GM18870 (cell line): ENCODE measurements around the gene TBC1D24.

Experiments used
- ATAC-seq: cut with Tn5 transposase; IDR thresholded peaks from one replicate; pipeline ENCODE4 v1.9.1; 2021; ENCODE audit warnings: moderate library complexity; ENCODE audit not compliant: unreplicated experiment

Gene TBC1D24

DNA sequence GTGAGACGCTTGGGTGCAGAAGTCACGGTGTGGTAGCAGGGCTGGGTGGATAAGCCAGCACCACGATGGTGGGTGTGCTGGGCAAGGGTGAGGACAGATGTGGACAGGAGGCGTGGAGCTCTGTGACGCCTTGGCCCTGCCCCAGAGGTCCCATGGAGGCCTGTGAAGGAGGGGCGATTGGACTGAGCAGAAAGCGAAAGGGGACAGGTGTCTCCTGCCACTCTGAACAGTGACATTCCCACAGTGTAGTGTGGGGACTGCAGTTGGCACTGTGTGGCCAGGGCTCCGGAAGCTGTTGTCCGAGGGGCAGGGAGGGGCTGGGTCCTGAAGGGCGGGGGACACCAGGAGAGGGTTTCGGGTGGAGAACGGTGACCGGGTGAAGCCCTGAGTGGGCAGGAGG, 7.3 kb downstream of the TBC1D24 start:
- ATAC-seq: no peak

DNA sequence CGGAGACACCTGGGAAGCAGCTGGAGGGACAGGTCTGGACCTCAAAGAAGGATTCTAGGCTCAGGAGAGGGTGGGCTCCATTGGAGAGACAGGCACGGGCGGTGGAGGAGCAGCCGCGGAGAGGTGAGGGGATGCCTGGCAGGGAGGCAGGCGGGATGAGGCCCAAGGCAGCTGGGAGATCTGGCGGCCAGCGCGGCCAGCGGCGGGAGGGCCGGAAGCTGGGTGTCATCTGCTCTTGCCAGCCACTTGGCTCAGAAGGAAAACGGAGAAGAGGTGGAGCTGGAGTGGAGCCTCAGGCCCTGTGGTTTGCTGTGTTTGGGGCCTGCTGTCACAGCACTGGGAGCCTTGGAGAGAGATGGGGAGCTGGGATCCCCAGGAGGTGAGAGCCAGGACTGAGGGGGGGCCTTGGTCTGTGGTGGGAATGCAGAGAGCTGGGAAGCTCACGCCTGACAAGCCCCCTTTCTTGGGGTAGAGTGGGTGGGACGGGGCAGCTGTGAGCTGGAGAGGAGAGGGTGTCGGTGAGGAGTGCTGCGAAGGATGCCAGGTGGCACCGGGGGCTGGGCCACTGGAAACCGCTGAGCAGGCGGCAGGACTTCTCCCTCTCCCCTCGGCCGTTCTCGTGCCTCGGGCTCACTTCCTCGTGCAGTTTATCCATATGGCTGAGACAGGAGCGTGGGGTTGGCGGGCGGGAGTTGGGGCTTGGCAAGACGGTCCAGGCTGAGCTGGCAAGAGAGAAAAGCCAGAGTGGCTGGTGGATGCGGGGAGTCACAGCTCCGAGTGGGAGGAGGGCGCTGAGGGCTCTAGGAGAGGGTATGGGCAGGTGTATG, 8.0 kb downstream of the TBC1D24 start:
- no peak for ATAC-seq

DNA sequence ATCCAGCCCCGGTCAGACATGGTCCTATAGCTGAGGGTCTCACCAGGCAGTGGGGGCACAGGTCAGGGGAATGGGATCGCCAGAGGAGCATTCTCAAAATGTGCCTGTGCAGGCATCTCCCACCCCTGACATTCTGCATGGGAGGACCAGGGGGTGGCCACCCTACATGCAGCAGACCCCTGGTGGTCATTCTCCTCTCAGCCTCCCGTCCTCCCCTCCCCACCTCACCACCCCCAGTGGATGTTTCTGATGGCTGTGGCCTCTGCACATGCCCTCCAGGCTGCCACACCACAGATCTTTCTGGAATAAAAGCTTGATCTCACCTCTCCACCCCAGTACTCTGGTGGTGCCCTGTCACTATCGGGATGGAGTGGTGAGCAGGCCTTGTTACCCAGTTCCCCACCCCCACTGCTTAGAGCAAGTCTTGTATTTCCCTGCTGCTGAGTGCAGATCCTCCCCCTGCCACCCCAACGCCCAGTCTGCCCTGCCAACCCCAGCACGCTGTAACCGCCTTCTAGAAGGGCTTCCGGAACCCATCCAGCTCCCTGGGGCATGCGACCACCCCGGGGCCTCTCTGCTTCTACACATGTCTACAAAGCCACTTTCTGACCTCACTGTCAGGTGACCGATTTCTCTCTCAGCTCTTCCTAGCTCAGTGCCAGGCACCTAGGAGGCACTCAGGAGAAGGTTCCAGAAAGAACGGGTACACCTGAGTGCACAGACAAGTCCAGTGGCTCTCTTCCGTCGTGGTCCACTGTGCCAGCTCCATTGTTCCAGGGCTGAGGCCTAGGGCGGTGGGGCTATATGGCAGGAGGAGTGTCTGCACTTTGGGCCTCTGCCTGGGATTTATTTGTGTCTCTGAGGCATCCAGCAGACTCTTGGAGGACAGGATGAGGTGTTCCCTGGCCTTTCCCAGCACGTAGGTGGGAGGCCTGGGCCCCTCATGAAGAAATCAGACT, 9.3 kb downstream of the TBC1D24 start:
- no peak for ATAC-seq

DNA sequence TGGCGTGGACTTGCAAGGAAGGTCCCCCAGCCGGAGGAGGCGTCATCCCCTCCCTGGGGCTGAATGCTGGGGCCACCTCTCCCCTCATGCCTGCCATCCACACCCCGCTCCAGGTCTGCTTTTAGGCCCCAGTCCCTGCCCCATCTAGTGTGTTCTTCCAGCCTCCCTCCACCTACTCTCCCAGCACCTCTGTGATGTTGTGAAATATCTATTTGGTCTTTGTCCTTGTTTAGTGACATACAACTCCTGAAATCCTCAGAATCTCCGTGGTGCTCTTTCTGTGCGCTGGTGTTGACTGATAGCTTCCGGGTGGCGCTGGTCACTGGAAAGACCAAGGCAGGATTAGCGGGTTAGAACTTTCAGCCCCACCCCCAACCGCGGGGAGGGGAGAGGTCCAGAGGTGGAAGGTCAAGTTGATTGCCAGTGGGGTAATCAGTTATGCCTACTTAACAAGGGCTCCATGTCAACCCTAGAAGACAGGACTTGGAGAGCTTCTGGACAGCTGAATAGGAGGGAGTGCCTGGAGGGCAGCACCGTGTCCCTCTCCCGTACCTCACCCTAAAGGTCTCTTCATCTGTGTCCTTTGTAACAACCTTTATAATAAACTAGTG, 10.1 kb downstream of the TBC1D24 start:
- ATAC-seq: no peak

DNA sequence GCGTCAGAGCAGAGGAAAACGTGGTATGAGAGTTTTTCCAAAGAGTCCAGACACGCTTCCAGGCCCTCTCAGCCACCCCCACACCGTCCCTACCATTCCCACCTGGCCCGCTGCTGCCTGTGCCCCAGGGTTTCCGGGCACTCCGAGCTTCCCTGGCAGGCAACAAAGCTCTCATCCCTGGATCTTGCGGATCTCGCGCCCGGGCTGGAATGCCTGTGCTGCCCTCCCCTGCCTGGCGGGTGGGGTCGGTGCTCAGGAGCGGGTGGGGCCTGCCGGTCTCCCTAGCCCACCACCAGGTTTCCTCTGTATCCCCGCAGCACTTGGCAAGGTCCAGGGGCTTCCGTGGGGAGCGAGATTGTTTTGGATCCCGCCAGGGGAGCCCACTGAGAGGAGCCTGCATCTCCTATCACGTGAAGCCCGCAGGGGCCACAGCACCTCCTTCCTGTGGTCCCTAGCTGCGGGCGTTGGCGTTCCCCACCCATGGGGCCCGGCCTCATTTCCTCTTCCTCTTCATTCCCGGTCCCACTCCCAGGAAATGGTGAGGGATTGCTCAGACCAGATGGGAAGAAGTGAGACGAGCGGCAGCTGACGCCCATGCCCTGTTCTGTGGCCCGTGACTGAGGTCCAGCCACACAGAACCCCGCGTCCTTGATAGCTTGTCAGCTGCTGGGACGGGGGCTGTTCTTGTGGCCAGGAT, 11.0 kb downstream of the TBC1D24 start:
- ATAC-seq: no peak

DNA sequence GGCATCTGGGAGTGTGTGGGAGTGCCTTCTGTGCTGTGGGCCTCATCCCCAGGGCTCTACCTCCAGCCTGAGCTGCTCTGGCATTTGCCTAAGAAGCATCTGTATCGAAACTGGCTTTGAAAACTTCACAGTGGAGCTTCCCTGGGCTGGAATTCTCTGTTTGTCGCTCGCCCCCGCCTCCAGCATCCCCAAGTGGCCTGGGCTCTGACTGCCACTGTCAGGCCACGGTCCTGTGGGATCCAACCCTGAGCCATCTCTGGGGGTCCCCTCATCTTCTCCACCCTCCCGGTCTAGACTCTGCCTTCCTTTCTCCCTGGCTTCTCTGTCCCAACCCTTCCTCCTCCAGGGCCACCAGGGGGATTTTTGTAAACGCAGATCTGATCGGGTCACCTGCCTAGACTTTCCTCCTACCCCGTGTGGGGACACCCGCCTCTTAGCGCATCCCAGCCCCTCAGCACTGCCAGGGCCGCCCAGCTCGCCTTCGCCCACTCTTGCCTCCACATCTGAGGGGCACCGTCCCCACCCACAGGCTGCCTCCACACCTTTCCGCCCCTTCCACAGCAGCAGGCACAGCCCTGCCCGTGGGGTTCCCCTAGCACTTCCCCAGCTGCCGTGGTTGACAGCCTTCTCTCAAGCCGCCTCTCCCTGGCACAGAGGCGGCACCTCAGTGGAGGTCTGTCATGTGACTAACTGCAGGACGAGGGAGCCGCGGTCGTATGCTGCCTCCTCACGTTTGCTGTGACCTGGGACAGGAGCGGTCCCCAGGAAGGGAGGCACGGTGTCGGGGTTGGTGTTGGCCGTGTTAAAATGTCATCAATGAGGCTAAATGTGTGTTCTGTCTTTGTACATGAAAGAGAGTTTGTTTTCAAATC, 12.0 kb downstream of the TBC1D24 start:
- no peak for ATAC-seq

DNA sequence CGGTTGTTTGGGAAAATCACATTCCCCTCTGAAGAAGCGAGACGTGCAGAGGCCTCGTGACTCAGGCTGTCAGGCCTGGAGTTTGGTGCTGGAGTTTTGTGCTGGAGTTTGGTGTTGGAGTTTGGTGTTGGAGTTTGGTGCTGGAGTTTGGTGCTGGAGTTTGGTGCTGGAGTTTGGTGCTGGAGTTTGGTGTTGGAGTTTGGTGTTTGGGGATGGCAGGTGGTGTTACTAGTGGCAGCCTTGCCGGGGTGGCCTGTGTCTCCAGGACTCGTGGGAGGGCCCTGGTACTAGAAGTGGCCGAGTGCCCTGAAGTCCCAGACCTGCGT, 12.6 kb downstream of the TBC1D24 start:
- no peak for ATAC-seq

DNA sequence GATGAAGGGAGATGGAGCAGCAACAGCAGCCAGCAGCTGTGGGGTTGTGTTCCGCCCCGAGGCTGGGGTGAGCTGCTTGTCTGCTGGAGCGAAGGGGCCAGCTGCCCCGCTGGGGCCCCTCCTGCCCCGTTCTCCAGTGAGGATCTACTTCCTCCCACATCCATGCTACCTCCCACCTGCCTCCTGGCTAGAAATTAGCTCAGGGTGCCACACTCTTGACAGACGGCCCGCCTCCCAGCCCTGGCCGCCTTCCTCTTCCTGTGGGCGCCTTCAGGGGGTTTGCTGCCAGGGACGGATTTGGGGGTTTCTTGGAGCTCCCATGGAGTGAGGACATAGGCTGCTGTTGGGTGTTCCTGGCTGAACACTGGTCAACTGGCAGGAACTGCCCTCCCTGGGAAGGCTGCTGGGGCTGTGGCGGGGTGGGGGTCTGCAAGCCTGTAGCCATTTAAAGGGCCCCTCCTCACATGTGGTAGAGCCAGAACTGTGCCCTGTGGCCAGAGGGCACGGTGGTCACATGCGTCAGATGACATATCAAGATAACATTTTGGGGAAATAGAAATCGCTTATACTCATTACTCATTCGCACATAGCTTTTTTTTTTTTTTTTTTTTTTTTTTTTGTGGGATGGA, 13.1 kb downstream of the TBC1D24 start:
- no peak for ATAC-seq

DNA sequence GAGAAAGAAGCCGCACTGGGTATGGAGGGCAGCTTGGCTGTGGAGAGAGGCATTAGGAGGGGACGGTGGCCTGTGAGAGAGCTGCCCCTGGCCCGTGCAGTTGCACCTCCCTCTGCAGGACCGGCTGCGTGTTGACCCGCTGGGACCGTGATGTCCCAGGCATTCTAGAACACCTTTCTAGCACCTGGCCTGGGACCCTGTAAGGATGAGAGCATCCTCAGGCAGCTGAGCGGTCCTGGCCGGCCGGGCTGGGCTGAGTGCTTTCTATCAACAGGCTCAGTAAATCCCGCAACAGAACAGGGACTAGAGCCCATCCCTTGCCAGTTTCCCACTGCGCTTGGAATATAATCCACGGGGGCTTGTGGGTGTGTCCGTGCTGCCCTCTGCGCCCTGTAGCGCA, 14.7 kb downstream of the TBC1D24 start:
- no peak for ATAC-seq

DNA sequence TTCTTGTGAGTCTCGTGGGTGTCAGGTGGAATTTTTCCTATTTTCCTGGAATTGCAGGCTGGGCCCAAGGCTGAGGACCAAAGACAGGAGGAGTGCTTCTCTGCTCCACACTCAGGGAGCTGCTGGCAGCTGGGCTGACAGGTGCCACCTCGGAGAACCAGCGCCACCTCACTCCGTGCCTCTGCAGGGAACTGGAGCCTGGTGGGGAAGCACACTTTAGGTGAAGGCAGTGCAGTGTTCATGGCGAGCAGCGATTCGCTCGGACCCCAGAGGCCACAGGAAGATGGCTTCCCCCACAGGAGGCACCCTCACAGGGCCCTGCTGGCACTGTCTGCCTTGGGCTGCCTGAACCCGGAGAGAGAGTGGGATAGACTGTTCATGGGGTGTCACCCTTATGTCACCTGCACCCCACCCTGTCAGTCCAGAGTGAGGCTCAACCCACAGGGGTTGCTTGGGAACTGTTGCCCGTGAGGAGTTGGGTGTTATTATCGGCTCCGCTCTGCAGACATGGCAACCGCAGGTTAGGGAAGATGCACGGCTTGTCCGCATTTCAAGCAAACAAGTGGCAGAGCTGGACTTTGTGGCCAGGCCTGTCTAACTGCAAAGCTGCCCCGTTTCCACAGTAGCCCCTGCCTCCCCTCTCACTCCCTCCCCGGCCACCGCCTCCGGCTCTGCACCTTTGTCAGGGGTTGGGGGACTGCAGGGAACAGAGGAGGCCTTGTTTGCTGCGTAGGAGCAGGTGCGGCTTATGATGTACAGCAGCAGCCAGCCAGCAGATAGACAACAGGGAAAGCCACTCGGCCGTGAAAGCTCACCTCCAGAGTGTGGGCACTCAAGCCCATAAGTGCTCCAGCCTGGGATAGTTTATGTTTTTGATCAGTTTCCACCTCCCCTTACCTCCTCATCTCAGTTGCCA, 15.5 kb downstream of the TBC1D24 start:
- no peak for ATAC-seq

DNA sequence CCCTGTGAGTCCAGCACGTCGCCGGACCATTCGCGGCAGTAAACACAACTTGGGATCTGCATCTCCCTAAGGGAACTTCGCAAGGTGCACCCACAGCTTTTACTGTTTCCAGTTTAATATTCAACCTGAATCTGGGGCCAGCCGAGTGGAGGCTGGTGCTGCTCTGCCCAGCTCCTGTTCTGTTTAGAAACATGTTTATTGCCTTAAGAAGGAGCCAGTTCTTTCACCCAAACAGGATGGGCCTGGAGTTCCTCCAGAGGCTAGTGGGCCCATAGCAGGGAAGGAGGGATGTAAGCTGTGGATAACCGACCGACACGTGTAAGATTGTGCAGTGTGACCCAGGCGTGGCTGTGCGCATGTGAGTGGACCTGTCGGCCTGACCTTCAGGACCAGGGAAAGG, 17.4 kb downstream of the TBC1D24 start:
- ATAC-seq: no peak

DNA sequence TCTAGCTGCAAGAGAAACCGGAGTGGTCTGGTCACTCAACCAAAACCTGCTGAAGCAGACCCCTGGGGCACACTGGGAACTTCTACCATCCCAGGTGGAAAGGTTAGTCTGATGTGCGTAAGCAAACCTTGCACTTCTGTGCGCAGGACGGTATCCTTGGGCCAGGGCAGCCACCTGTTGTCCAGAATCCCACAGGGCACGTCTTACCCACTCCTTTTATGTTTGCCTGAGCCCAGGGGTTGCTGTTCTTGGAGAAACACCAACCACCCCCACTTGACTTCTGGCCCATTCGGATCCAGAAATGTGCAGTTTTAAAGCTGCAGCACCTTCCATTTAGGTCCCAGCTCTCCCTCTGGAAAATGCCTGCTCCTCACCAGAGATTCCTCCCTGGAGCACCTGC, 18.7 kb downstream of the TBC1D24 start:
- ATAC-seq: no peak

DNA sequence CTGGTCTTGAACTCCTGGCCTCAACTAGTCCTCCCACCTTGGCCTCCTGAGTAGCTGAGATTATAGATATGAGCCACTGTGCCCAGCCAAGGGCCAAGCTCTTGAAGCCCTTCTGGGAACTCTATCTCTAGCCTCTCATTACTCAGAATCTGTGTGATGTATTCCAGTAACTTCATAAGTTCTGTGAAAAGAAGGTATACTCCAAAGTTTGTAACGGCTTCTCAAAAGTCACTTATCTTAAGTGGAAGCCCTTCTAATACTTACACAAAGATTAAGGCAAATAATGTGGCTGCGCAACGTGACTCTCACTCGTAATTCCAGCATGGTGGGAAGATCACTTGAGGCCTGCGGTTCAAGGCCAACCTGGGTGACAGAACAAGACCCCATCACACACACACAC, 19.7 kb downstream of the TBC1D24 start:
- no peak for ATAC-seq

DNA sequence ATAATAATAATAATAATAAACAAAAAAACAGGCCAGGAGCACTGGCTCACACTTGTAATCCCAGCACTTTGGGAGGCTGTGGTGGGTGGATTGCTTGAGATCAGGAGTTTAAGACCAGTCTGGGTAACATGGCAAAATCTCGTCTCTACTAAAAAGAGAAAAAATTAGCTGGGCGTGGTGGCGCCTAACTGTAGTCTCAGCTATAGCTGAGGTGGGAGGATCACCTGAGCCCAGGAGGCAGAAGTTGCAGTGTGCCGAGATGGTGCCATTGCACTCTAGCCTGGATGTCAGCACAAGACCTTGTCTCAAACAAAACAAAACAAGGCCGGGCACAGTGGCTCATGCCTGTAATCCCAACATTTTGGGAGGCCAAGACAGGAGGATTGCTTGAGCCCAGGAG, 20.1 kb downstream of the TBC1D24 start:
- ATAC-seq: no peak

DNA sequence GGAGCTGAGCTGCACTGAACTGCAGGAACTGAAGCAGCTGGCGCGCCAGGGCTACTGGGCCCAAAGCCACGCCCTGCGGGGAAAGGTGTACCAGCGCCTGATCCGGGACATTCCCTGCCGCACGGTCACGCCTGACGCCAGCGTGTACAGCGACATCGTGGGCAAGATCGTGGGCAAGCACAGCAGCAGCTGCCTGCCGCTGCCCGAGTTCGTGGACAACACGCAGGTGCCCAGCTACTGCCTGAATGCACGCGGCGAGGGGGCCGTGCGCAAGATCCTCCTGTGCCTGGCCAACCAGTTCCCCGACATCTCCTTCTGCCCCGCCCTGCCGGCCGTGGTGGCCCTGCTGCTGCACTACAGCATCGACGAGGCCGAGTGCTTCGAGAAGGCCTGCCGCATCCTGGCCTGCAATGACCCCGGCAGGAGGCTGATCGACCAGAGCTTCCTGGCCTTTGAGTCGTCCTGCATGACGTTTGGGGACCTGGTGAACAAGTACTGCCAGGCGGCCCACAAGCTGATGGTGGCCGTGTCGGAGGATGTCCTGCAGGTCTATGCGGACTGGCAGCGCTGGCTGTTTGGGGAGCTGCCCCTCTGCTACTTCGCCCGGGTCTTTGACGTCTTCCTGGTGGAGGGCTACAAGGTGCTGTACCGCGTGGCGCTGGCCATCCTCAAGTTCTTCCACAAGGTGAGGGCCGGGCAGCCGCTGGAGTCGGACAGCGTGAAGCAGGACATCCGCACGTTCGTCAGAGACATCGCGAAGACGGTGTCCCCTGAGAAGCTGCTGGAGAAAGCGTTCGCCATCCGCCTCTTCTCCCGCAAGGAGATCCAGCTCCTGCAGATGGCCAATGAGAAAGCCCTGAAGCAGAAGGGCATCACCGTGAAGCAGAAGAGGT, 21.5 kb downstream of the TBC1D24 start:
- no peak for ATAC-seq

DNA sequence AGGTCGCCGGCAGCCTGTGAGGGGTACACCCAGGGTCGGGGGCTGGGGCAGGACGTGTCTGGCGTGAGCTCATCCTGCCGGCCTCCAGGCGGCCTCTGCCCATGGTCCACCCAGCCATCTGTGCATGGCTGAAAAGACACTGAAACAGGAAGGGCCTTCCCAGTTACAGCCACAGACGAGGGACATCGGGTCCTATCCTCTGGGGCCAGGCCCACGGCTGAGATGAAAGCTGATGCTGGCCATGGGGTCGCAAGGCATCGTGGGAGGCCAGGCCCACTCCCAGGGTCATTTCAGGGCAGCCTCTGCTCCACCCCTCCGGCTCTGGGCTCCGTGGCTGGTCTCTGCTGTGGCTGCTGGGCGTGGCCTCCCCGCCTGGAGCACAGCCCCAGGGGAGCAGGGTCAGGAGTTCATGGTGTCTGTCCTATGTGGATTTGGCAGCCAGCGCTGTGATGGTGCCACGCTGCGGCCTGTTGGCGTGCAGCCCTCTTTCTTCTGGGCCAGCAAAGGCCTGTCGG, 22.2 kb downstream of the TBC1D24 start:
- ATAC-seq: no peak

DNA sequence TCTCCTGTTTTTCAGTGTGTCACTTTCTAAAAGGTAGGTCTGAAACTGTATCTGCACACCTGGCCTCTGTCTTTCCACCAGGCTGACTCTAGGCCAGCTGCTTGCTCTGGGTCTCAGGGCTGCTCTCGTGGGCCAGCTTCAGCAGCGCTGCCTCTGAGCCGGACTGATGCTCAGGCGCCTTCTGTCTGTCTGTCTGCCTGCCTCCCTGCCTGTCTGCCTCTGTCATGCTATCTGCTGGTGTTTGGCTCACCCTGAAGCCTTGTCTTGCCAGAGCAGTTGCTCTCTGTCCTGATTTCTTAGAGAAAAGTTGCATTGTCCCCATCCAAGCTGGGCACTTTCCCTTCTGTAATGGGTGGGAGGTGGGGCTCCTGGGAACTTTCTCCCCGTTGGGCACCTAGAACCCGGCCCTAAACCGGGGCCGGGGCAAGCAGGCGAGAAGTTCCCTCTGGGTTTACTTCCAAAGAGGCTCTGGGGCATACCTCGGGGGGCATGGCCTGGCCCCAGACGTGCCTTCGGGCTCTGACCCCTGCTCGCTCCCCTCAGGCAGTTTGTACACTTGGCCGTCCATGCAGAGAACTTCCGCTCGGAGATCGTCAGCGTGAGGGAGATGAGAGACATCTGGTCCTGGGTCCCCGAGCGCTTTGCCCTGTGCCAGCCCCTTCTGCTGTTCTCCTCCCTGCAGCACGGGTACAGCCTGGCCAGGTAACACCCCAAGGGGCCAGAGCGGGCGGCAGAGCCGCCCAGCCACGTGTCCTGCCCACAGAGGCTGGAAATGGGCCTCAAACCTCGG, 23.0 kb downstream of the TBC1D24 start:
- ATAC-seq: no peak
